Activated CD8-positive, alpha-beta memory T cell treated with anti-CD3 and anti-CD28 coated beads for 1 hour (primary cell): ENCODE results near the gene FLRT2.

Experiments used
- DNase-seq, 2 donors: peaks; one replicate each; pipeline ENCODE4 v3.0.0-alpha.2; 2020; ENCODE audit warnings: low read depth in 1 of 2; ENCODE audit errors: extremely low read depth in 1 of 2

The FLRT2 gene, protein sequence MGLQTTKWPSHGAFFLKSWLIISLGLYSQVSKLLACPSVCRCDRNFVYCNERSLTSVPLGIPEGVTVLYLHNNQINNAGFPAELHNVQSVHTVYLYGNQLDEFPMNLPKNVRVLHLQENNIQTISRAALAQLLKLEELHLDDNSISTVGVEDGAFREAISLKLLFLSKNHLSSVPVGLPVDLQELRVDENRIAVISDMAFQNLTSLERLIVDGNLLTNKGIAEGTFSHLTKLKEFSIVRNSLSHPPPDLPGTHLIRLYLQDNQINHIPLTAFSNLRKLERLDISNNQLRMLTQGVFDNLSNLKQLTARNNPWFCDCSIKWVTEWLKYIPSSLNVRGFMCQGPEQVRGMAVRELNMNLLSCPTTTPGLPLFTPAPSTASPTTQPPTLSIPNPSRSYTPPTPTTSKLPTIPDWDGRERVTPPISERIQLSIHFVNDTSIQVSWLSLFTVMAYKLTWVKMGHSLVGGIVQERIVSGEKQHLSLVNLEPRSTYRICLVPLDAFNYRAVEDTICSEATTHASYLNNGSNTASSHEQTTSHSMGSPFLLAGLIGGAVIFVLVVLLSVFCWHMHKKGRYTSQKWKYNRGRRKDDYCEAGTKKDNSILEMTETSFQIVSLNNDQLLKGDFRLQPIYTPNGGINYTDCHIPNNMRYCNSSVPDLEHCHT

DNA sequence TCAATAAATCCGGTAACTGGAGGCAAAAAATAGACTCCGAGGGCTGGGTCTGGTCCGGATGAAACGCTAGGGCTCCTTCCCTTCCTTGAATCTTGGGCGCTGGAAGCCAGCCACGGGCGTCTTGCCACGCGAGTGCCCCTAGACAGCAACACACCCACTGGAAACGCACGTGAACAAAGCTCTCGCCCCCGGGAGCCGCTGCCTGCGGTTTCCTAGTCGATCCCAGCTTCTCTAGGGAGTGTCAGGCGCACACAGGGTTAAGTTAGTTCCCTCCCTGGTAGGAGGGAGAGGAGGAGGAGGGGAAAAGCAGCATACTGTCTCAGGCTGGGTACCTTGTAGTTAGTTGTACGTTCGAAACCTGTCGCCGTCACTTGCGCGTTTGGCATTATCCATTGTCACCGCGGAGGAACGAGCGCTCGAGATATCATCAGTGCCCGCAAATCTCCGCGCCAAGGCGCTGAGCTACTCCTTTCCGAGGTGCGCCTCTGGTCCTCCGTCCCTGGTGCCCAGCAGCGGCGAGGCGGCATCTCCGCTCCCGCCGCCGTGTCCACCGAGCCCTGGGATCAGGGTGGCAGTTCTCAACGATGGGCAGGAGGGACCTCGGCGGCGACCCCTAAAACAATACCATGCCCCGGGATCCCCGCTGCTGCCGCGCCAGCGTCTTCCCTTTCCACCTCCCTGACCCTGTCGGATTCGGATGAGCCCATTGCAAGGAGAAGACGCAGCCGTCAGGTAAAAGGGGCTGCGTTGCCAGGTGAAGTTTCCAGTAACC is at the start of gene FLRT2:
Gene FLRT2 (plus strand): TSS at position 342 of the 772 bp plus-strand sequence. CDS start 91,371 bp downstream, outside the sequence.
- DNase-seq: no peak

DNA sequence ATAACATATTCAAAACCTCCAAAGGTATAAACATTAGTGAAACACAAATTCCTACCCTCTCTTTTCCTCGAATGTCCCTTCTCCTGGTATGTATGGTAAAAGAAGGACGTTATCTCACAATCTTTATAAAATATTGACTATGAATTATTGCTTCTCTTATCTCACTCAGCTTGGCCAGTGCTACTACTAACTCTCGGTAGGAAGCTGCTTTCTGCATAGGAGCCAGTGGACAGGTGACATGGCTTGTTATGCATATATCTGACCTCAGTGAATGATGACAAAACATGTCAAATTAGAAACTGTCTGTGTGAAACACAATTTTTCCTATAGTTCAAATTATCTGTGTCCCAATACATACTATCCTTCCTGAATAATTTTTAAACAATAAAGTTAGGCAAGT is 48.5 kb upstream of the FLRT2 start:
- DNase-seq: no peak

DNA sequence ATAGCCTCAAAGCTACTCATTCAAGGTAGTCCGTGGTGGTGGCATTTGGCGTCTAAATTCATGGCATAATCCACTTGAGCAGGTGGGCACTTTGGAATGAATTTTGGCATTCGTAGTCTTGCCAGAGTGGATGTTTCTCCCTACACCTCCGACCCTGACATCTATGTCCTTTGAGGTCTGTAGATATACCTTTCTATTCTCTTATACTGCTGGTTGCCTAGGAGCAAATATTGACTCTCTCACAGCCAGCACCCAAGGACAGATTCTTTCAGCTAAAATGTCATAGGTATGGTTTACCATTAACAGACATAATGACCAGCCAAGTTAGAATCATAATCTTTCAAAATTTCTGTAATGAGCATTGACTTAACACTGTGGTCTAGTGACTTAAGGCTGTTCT is 47.4 kb upstream of the FLRT2 start:
- DNase-seq: no peak

DNA sequence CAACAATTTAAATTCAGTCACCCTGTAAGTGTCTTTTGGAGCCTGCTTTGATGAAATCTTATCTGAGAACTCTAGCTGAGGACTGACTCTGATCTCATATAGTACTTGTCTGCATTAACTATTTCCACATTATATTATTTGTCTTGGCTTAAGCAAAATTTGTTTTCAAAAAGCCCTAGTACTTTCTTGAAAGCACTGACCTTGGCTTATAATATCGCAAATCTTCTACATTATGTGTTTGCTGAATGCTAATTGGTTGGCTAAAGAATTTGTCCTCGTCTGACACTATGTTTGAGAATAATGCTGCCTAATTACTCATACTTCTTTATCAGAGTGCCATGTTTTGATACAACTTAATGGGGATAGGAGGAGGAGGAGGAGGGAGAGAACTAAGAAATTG is 46.9 kb upstream of the FLRT2 start:
- DNase-seq: no peak

DNA sequence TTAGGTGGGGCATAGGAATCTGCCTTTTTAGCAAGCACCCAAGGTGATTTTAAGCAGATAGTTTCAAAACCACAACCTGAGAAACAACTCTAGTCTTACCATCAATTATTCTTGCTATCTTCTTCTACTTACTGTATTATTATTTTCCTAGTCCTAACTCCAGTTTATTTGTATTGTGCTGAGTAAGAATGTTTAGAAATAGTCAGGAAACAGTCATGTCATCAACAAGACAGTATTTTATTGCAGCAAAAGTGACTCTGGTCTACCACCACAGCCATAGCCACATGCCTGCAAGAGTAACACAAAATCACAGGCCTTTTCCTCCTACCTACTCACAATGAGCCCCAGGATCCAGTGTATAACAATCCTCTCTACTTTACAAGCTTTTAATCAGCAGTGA is 46.3 kb upstream of the FLRT2 start:
- no peak for DNase-seq

DNA sequence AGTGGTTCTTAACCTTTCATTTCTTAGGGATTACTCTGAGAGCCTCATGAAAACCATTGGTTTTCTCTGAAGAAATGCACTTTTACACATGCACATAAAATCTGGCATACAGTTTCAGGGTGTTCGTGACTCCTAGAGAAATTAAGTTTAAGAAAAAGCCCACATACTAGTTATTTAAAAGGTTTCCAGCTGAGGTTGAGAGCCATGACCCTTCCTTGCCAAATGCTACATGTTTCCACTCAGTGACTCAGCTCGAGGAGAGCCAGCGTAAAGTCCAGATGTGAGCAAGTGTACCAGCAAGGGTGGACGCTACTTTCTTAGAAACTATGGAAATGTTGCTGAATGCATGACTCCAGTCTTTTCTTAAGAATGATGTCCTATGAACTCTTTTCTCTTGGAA is 42.7 kb upstream of the FLRT2 start:
- no peak for DNase-seq

DNA sequence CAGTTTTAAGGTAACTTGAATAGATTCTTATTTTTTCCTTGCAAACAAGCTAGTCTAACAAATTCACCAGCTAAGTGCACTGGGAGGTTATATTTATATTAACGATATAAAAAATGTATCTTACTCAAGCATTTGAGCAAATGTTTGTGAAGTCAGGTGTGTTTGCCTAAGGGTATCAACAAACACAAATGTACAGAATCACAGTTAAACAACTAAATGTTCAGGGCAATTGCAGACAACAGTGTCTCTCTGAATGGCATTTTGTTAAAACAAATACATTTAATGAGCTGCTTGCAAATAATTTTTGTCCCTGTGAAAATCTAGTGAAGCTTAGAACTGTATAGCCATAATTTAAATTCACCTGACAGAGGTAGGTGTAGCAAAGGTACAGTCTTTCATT is 28.2 kb upstream of the FLRT2 start:
- no peak for DNase-seq

DNA sequence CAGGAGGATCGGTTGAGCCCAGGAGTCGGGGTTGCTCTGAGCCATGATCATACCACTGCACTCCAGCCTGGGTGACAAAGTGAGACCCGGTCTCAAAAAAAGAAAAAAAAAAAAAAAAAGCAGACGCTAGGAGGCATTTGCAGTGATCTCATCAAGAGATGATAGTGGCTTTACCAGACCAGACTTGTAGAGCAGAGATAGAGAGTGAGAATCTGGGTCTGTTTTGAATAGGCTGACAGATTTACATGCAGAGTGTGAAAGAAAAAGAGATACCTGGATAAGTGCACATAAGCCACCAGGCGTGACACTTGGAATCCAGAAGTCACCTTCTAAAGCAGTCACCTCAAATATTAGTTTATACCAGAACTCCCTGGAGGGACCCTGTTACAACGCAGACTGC is 21.1 kb upstream of the FLRT2 start:
- no peak for DNase-seq

DNA sequence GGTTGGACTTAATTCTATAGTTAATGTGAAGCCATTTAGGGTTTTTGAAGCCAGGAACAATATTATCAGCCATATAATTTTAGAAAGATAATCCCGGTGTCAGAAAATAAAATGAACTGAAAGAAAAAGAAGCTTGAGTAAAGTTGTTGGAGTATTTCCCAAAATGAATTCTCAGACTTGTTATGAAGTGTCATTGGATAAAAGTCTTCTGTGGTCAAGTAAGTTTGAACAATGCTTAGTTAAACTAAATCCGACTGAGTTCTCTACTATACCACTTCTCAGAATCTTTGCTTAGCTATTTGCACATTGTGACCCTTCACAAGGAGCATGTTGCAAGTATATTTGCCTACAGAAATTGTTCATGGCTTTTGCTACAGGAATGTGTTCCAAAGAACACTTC is 17.5 kb upstream of the FLRT2 start:
- no peak for DNase-seq

DNA sequence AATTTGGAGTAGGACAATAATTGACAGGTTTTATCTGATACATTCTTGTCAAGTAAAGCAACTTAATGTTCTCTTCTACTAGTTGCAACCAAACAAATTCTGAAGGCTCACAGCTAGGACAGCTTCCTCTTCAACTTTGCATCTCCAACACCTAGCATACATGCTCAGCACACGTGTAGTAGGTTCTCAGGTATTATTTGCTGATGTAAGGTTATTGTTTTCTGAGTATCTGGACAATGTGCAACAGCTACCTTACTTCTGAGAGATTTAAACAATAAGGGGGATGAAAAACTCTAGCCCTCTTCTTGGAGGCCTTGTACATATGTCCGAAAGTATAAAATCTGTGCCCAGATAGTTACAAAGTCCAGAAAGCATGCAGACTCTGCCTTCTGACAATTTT is 15.5 kb upstream of the FLRT2 start:
- no peak for DNase-seq

DNA sequence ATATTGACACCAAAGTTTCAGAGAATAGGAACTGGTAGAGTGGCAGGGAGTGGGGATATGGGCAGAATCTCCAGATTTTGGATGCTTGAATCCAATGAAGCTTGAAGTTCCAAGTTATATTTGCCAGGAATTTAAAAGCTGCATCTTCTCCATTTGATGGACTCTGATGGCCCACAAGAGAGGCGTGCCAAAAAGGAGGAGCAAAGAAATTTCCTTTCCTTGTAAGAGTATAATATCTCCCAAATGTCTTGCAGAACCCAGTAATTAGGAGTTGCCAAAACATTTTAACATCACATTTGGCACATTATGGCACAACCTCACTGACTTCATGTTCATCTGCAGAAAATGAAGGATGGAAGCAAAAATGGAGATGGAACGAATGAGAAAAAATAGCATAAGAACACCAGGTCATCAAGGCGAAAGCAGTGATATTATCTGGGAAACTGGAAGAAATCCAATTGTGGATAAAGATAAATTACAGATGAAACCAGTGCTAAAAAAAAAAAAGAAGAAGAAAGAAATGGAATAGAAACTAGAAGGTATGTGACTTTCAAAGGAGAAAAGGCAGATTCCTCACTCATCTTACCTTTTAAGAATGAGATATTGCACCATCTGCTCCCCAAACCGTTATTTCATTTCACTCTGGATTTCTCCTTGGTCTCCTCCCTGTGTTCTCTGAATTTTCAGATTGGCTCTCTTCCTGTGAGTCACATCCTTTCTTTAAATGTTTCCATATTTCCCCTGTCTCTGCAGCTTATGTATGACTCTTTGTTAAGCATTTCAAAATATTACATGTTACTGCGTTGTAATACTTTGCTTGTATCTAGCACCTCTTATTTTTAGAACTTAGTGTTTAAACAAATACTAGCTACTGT is 13.5 kb upstream of the FLRT2 start:
- DNase-seq: no peak

DNA sequence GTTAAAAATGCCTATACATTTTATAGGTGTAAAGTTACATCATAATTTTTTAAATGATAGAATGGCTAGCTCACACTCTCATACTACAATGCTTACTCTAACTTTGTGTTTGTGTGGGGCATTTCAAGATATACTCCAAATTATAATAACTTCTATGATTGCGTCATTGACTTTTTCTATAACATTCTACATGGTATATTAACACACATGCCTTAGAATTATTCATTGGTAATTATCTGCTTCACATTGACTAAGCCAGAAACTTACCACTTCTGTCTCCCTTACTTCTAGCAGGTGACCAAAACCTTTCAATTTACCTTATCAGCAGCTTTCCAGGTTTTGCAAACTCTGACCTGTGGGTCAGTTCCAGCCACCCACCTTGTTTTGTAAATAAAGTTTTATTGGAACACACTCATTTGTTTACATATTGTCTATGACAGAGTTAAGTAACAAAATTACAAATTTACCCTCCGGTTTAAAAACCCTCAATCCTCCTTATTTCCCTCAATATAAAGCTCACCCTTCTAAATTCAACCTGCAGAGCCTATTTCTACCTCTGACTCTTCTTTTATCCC is 12.7 kb upstream of the FLRT2 start:
- no peak for DNase-seq

DNA sequence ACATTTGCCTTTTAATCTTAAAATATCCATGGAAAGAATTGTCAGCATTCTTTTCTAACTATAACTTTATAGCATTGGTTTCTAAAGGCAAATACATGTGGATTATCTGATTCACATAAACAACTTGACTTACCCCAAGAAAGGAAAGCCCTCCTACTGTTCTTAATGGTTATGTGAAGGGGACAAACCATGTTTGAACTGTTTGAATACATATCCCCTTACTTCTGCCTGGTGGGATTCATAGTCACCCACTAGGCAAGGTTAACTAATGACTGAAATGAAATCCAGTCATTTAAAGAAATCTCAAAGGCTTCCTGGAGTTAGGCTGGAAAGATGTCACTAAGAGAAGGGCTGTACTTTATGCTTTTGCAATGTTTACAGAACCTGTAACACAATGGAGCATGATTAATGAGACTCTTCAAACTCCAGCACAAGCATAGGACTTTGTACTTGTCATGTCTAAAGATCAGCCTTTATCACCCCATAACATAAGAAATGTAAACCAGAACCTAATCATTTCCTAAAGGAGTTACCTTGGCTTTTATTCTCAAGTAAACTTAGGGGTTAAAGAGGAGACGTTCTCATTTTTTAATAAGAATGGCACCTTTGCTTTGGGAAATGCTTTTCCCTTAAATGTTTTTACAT is 10.2 kb upstream of the FLRT2 start:
- DNase-seq: no peak

DNA sequence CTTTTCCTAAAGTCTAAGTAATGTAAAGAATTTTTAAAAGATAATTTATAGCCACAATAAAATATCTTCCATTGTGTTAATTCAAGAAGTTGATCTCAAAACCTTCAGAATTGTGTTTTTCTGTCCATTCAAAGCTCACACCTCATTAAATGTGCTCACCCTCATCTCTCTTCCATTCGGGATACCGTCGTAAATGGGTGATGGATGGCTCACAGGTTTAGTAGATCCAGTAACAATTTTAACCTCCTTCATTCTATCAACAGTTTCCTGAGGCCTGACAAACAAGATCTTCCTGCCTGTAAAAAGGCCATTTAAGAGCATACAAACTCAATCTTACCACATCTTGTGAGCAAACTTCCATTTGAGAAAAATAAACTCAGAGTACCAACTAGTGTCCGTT is 9.4 kb upstream of the FLRT2 start:
- DNase-seq: no peak

DNA sequence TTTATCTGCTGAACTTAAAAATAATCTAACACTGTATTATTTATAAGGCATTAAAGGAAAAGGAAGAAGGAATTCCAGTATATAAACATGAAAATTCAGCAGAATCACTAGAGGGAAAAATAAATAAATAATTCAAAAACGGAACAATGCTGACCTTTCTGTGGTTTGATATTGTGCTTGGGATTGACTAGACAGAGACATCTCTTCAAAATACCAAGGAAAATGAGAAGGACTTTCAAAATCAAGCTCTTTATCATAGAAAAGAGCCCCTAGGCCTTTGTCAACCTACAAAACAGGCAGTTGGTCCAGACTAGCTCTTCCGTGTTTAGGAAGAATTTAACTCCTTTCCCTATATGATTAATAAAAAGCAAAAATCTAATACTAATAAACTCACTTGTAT is 6.3 kb upstream of the FLRT2 start:
- DNase-seq: no peak

DNA sequence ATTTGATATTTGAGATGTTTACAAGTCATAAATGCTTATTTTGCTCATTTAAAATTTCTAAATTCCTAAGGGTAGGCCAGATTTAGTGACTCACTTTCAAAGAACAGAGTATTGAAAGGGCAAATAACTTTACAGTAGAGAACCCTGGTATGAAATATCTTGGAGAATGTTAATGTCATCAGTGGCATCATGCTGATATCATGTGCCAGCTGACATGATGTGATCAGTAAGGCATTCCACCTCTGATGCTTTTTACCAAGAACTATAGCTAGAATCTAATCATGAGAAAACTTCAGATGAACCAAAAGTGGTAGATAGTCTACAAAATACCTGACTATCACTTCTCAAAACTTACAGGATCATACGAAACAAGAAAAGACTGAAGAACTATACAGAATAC is 2.9 kb upstream of the FLRT2 start:
- no peak for DNase-seq

DNA sequence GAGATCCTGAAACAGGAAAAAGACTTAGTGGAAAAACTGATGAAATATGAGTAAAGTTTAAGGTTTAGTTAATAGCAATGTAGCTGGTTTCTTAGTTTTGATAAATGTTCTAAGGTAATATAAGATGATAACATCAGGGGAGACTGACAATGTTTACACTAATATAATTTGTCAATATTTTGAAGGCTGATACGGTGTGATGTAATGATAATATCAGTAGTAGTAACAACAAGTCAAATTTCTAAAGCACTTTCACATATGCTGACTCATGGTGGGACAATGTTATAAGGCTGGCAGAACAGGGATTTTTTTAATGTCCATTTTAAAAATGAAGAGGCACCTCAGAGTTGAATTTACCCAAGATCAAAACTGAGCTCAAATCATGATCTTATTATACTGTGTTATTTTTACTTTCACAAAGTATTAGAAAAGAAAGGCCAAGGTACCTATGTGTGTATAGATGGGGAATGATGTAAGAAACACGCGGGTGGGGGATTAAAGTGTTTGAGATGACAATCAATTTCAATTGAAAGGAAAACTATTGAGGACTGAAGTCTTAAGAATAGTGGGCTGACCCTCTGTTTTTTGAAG is 2.4 kb upstream of the FLRT2 start:
- no peak for DNase-seq

DNA sequence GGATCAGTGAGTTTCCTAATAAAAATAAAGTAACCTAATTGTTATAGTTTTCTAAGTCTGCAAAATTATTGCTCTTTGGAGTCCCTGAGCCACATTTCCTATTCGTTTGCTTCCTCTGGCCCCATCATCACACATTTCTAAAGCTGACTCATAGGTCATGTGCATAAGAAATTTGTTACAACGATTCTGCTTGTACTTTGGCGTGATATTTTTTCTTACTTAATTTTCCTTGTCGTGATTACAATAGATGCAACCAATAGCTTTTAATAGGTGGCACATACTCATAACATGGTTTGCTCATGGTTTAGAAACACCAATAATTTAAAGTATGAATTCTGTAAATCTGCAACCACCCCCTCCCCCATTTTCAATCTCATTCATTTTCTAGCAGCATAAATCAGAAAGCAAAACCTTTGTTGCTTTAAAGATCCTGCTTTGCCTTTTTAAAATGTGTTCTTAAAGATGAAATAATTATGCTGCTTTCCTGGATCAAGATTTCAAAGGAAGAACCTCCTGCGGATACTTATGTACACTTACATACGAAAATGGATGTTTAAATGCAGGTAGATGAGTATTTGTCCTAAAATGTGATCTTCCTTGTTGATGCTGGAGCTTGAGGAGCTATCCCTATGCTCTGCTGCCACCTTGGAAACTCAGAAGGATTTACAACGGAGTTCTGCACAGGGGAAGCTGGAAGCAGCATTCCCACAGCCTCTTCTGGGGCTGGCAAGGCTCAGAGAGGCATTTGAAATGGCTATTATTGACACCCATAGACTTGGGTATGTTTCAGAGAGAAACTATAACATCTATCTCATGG is 1.7 kb upstream of the FLRT2 start:
- DNase-seq: no peak
